Measurements from ENCODE around the gene RRAD.

Gene RRAD

GRCh38 chr16:66918803-66919568 is 6.3 kb downstream of the RRAD start, which contains the start of gene CDH16:
Gene CDH16, minus strand, starts transcription at chr16:66918885. Its CDS starts 820 bp downstream, at chr16:66918065.
- 0 out of 2 replicates have a peak, but pooled peaks cover 3% of the 10 kb centered on the region for H4K20me1 ChIP-seq (ENCODE audit: insufficient read depth, low read length)
- peaks cover 7% of the 10 kb centered on the region for H3K27me3 ChIP-seq (ENCODE audit: insufficient read depth, low read length, poor library complexity)
- no peak within 1 kb of the TSS for H3K27ac ChIP-seq (ENCODE audit: low read length)
- H3K4me3 ChIP-seq (ENCODE audit: low read depth in 1 of 2, low read length in 2 of 2): no peak within 1 kb of the TSS
- H3K9ac ChIP-seq (ENCODE audit: low read depth, low read length): no peak within 1 kb of the TSS
- no peaks in the 10 kb centered on the region for H3K36me3 ChIP-seq (ENCODE audit: insufficient read depth, low read length)
- H2AFZ ChIP-seq (ENCODE audit: low read depth, low read length): no peak within 1 kb of the TSS
- ATAC-seq (ENCODE audit: insufficient read depth, low read depth) (no peak), DNase-seq (no peak)
- H3K79me2 ChIP-seq (ENCODE audit: insufficient read depth, low read length): no peaks in the 10 kb centered on the region
- H3K4me1 ChIP-seq (ENCODE audit: insufficient read depth, low read length): no peaks in the 10 kb centered on the region
- H3K9me3 ChIP-seq (ENCODE audit: insufficient read depth, low read length, severe bottlenecking): no peaks in the 10 kb centered on the region
- no peak within 1 kb of the TSS for H3K4me2 ChIP-seq (ENCODE audit: insufficient read depth, low read length)
- TF ChIP-seq EZH2 (IDR thresholded peaks at IDR 0.05; ENCODE audit: borderline replicate concordance, low read depth, low read length, severe bottlenecking) (no peak), CTCF (IDR thresholded peaks at IDR 0.05; ENCODE audit: borderline replicate concordance, extremely low read depth, low read length, poor library complexity, severe bottlenecking) (no peak)

GRCh38 chr16:66918355-66918754 is 7.0 kb downstream of the RRAD start:
- no peak for DNase-seq
- H3K27me3 ChIP-seq (ENCODE audit: insufficient read depth, low read length, poor library complexity): peaks cover 7% of the 10 kb centered on the region
- no peaks in the 10 kb centered on the region for H3K36me3 ChIP-seq (ENCODE audit: insufficient read depth, low read length)
- no peak for ATAC-seq (ENCODE audit: insufficient read depth, low read depth)
- no peak for TF ChIP-seq EZH2 (IDR thresholded peaks at IDR 0.05; ENCODE audit: borderline replicate concordance, low read depth, low read length, severe bottlenecking)
- no peaks in the 10 kb centered on the region for H3K9me3 ChIP-seq (ENCODE audit: insufficient read depth, low read length, severe bottlenecking)
- H3K9ac ChIP-seq (ENCODE audit: low read depth, low read length): no peak overlapping the region
- H4K20me1 ChIP-seq (ENCODE audit: insufficient read depth, low read length): 0 out of 2 replicates have a peak, but pooled peaks cover 3% of the 10 kb centered on the region
- no peak overlapping the region for H3K27ac ChIP-seq (ENCODE audit: low read length)
- H3K4me1 ChIP-seq (ENCODE audit: insufficient read depth, low read length): no peaks in the 10 kb centered on the region
- H3K79me2 ChIP-seq (ENCODE audit: insufficient read depth, low read length): no peaks in the 10 kb centered on the region
- H3K4me3 ChIP-seq (ENCODE audit: low read depth in 1 of 2, low read length in 2 of 2): no peak overlapping the region
- no peak overlapping the region for H2AFZ ChIP-seq (ENCODE audit: low read depth, low read length)
- no peak overlapping the region for H3K4me2 ChIP-seq (ENCODE audit: insufficient read depth, low read length)

GRCh38 chr16:66917741-66918140 is 7.6 kb downstream of the RRAD start:
- Histone ChIP-seq H3K4me3 (ENCODE audit: low read depth in 1 of 2, low read length in 2 of 2) (no peak overlapping the region), H3K4me2 (ENCODE audit: insufficient read depth, low read length) (no peak overlapping the region), H3K27me3 (ENCODE audit: insufficient read depth, low read length, poor library complexity) (peaks cover 7% of the 10 kb centered on the region), H2AFZ (ENCODE audit: low read depth, low read length) (no peak overlapping the region), H3K9me3 (ENCODE audit: insufficient read depth, low read length, severe bottlenecking) (no peaks in the 10 kb centered on the region), H3K27ac (ENCODE audit: low read length) (no peak overlapping the region), H3K79me2 (ENCODE audit: insufficient read depth, low read length) (no peaks in the 10 kb centered on the region), H3K4me1 (ENCODE audit: insufficient read depth, low read length) (no peaks in the 10 kb centered on the region), H4K20me1 (ENCODE audit: insufficient read depth, low read length) (0 out of 2 replicates have a peak, but pooled peaks cover 3% of the 10 kb centered on the region), H3K9ac (ENCODE audit: low read depth, low read length) (no peak overlapping the region), H3K36me3 (ENCODE audit: insufficient read depth, low read length) (no peaks in the 10 kb centered on the region)
- no peak for DNase-seq
- TF ChIP-seq CTCF (IDR thresholded peaks at IDR 0.05; ENCODE audit: borderline replicate concordance, extremely low read depth, low read length, poor library complexity, severe bottlenecking) (no peak), EZH2 (IDR thresholded peaks at IDR 0.05; ENCODE audit: borderline replicate concordance, low read depth, low read length, severe bottlenecking) (no peak)
- ATAC-seq (ENCODE audit: insufficient read depth, low read depth): no peak

- Histone ChIP-seq H3K27me3 (ENCODE audit: insufficient read depth, low read length, poor library complexity) (peaks cover 7% of the 10 kb centered on the region), H3K79me2 (ENCODE audit: insufficient read depth, low read length) (no peaks in the 10 kb centered on the region), H3K27ac (ENCODE audit: low read length) (no peak overlapping the region), H3K9ac (ENCODE audit: low read depth, low read length) (no peak overlapping the region), H3K4me3 (ENCODE audit: low read depth in 1 of 2, low read length in 2 of 2) (no peak overlapping the region), H3K36me3 (ENCODE audit: insufficient read depth, low read length) (no peaks in the 10 kb centered on the region), H3K4me2 (ENCODE audit: insufficient read depth, low read length) (no peak overlapping the region), H4K20me1 (ENCODE audit: insufficient read depth, low read length) (0 out of 2 replicates have a peak, but pooled peaks cover 3% of the 10 kb centered on the region), H2AFZ (ENCODE audit: low read depth, low read length) (no peak overlapping the region; the same call in 1 of the 2 replicates), H3K9me3 (ENCODE audit: insufficient read depth, low read length, severe bottlenecking) (no peaks in the 10 kb centered on the region), H3K4me1 (ENCODE audit: insufficient read depth, low read length) (no peaks in the 10 kb centered on the region)
- DNase-seq (no peak), ATAC-seq (ENCODE audit: insufficient read depth, low read depth) (no peak)
- TF ChIP-seq CTCF (IDR thresholded peaks at IDR 0.05; ENCODE audit: borderline replicate concordance, extremely low read depth, low read length, poor library complexity, severe bottlenecking) (no peak), EZH2 (IDR thresholded peaks at IDR 0.05; ENCODE audit: borderline replicate concordance, low read depth, low read length, severe bottlenecking) (no peak)
These were observed 8.8 kb downstream of the RRAD start for GRCh38 chr16:66916518-66916917.
